ENCODE results near the gene CBLN1. TPM values are rescaled to one million over a fixed set of nuclear protein-coding genes. Genes with fewer than 3 reads are reported as not detected.
"Not testable (repeated sequence)": the region's sequence is repeated elsewhere in the genome, so short reads cannot be mapped to it uniquely, and the experiment has no call there.

Gene CBLN1
- total RNA-seq, 1 experiment from 2014 or later: not detected

- H3K4me3 Mint-ChIP-seq (ENCODE audit: unreplicated experiment): no peak overlapping the region
- H3K4me1 Mint-ChIP-seq (ENCODE audit: insufficient read depth, unreplicated experiment): no peaks in the 10 kb centered on the region
- H3K36me3 Mint-ChIP-seq (ENCODE audit: insufficient read depth, unreplicated experiment): no peaks in the 10 kb centered on the region
- H3K9me3 Mint-ChIP-seq (ENCODE audit: unreplicated experiment): no peaks in the 10 kb centered on the region
- H3K27me3 Mint-ChIP-seq (ENCODE audit: insufficient read depth, unreplicated experiment): peaks cover 22% of the 10 kb centered on the region
- intact Hi-C loops (cut with micrococcal nuclease): no loop called here
- no peak overlapping the region for H3K27ac Mint-ChIP-seq (ENCODE audit: low read depth, unreplicated experiment)
- DNase-seq (ENCODE audit: unreplicated experiment): no peak
- ChIA-PET POLR2A (no interaction called here), CTCF (interaction anchor here (0.6 kb wide), 1 partner anchor 148 kb away, joined by 6 read pairs; no protein-coding TSS in a partner anchor)
- TF ChIP-seq, protein P1, sequence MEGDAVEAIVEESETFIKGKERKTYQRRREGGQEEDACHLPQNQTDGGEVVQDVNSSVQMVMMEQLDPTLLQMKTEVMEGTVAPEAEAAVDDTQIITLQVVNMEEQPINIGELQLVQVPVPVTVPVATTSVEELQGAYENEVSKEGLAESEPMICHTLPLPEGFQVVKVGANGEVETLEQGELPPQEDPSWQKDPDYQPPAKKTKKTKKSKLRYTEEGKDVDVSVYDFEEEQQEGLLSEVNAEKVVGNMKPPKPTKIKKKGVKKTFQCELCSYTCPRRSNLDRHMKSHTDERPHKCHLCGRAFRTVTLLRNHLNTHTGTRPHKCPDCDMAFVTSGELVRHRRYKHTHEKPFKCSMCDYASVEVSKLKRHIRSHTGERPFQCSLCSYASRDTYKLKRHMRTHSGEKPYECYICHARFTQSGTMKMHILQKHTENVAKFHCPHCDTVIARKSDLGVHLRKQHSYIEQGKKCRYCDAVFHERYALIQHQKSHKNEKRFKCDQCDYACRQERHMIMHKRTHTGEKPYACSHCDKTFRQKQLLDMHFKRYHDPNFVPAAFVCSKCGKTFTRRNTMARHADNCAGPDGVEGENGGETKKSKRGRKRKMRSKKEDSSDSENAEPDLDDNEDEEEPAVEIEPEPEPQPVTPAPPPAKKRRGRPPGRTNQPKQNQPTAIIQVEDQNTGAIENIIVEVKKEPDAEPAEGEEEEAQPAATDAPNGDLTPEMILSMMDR (IDR thresholded peaks at IDR 0.05; ENCODE audit: unreplicated experiment): no peak
- no TSS peak for BruUV-seq (replicated peaks)
These were observed 33.4 kb downstream of the CBLN1 start for GRCh38 chr16:49248227-49248626.

DNA sequence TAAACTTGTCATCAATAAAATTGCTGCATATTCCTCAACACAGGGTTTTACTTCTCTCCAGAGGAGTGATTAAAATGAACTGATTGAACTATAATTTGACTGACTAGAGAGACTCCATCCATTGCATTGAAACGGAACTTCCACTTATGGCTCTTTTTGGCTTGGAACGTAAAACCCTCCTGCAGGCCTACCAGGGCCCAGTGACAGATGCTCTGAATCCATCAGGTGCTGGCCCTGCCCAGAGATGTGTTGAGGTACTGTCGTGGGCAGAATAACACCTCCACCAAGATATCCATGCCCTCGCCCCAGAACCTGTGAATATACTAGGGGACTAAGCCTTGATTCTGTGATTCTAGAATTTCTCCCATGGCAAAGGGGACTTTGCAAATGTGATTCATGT, 45.4 kb downstream of the CBLN1 start:
- Mint-ChIP-seq H3K4me3 (ENCODE audit: unreplicated experiment) (no peak overlapping the region), H3K27ac (ENCODE audit: low read depth, unreplicated experiment) (no peak overlapping the region), H3K4me1 (ENCODE audit: insufficient read depth, unreplicated experiment) (no peaks in the 10 kb centered on the region), H3K36me3 (ENCODE audit: insufficient read depth, unreplicated experiment) (no peaks in the 10 kb centered on the region), H3K27me3 (ENCODE audit: insufficient read depth, unreplicated experiment) (no peaks in the 10 kb centered on the region), H3K9me3 (ENCODE audit: unreplicated experiment) (no peaks in the 10 kb centered on the region)
- POLR2A ChIA-PET: no interaction called here
- no peak for DNase-seq (ENCODE audit: unreplicated experiment)
- BruUV-seq (replicated peaks): no TSS peak
- intact Hi-C loops (cut with micrococcal nuclease): no loop called here
- CTCF ChIA-PET: no interaction called here
- TF ChIP-seq, protein P1 (IDR thresholded peaks at IDR 0.05; ENCODE audit: unreplicated experiment): no peak

DNA sequence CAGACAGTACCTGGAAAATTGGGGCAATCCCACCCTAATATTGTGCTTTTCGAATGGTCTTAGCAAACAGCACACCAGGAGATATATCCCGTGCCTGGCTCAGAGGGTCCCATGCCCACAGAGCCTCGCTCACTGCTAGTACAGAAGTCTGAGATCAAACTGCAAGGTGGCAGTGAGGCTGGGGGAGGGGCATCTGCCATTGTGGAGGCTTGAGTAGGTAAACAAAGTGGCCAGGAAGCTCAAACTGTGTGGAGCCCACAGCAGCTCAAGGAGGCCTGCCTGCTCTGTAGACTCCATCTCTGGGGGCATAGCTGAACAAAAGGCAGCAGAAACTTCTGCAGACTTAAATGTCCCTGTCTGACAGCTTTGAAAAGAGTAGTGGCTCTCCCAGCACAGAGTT, 53.3 kb downstream of the CBLN1 start:
- POLR2A ChIA-PET; BruUV-seq (replicated peaks); DNase-seq (ENCODE audit: unreplicated experiment); intact Hi-C loops (cut with micrococcal nuclease); H3K4me1 Mint-ChIP-seq (ENCODE audit: insufficient read depth, unreplicated experiment); H3K4me3 Mint-ChIP-seq (ENCODE audit: unreplicated experiment); H3K27ac Mint-ChIP-seq (ENCODE audit: low read depth, unreplicated experiment); CTCF ChIA-PET; H3K36me3 Mint-ChIP-seq (ENCODE audit: insufficient read depth, unreplicated experiment): not testable (repeated sequence)
- peaks cover 12% of the 10 kb centered on the region for H3K27me3 Mint-ChIP-seq (ENCODE audit: insufficient read depth, unreplicated experiment)
- H3K9me3 Mint-ChIP-seq (ENCODE audit: unreplicated experiment): peaks cover 15% of the 10 kb centered on the region

Other genes with a start within 250 kb of the CBLN1 start
- gene C16orf78, start 92.0 kb upstream of the CBLN1 start, total RNA-seq (2022): not detected in 2 replicates